SW480 (cell line): ENCODE data around the gene ALDH1A2.
"Not testable (repeated sequence)": the region's sequence is repeated elsewhere in the genome, so short reads cannot be mapped to it uniquely, and the experiment has no call there.

ENCODE experiments used
- DNase-seq: peaks from one replicate; pipeline ENCODE4 v3.0.0-alpha.2; 2016; ENCODE audit warnings: low spot score

Gene ALDH1A2

GRCh38 chr15:58040150-58040549 is 25.4 kb downstream of the ALDH1A2 start:
- DNase-seq: no peak

DNA sequence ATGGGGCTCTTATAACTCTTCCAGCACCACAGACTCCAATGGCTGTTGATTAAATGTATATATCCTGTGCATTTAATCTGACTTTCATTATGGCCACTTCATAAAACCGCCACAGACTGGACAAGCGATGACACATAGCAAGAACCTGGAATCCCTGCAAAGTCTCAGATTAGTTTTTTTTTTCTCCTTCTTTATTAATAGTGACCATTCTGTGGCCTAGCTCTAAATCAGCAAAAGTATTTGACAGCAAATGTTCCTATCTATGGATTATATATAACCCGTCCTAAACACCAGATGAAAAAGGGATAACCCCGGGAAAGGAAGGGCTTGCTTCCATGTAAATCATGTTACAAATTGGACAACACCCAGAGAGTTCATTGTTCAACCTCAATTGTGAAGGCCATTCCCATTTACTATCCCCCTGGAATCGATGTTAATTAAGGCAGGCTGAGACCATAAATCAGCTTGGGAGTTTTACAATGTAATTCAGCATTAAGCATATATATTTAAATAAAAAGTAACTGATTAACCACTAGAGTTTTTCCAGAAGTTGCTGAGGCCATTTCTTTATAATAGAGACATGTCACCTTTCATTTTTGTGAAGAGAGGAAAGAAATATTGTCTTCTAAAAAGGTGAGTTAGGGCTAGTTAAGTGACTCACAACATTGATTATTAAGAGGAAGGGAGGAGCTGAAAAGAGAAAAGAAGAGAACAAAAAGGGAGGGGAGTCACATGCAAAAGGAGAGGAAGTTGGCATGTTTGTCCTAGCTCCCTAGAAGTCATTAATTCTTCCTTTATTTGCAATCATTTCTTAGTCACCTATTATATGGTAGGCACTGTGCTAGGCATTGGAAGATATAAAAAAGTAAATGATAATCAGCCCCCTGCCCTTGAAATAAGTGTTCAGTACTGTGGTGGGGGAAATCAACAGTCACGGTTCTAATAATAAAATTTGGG is 26.2 kb downstream of the ALDH1A2 start:
- no peak for DNase-seq

- DNase-seq: no peak
Observed at GRCh38 chr15:58038426-58039078, 27.0 kb downstream of the ALDH1A2 start.

- no peak for DNase-seq
Observed at GRCh38 chr15:58037723-58038301, 27.7 kb downstream of the ALDH1A2 start.

- DNase-seq: no peak
Observed at GRCh38 chr15:58036579-58036978, 28.9 kb downstream of the ALDH1A2 start.

DNA sequence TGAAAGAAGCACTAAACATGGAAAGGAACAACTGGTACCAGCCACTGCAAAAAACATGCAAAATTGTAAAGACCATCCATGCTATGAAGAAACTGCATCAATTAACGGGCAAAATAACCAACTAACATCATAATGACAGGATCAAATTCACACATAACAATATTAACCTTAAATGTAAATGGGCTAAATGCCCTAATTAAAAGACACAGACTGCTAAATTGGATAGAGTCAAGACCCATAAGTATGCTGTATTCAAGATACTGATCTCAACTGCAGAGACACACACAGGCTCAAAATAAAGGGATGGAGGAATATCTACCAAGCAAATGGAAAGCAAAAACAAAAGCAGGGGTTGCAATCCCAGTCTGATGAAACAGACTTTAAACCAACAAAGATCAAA is 37.1 kb downstream of the ALDH1A2 start:
- not testable (repeated sequence) for DNase-seq

DNA sequence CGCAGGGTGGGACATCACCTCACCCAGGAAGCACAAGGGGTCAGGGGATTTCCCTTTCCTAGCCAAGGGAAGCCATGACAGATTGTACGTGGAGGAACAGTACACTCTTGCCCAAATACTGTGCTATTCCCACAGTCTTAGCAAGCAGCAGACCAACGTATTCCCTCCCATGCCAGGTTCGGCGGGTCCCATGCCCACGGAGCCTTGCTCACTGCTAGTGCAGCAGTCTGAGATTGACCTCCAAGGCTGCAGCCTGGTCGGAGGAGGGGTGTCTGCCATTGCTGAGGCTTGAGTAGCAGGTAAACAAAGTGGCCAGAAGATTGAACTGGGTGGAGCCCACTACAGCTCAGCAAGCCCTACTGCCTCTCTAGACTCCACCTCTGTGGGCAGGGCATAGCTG is 39.0 kb downstream of the ALDH1A2 start:
- no peak for DNase-seq

DNA sequence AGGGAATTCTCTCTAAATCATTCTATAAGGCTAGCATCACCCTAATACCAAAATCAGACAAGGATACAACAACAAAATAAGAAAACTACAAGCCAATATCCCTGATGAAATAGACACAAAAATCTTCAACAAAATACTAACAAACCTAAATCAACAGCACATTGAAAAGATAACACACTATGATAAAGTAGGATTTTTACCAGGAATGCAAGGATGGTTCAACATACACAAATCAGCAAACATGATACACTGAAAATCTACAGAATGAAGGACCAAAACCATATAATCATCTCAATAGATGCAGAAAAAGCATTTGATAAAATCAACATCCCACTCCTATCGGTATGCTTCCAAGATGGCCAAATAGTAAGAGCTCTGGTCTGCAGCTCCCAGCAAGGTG is 39.5 kb downstream of the ALDH1A2 start:
- DNase-seq: no peak

DNA sequence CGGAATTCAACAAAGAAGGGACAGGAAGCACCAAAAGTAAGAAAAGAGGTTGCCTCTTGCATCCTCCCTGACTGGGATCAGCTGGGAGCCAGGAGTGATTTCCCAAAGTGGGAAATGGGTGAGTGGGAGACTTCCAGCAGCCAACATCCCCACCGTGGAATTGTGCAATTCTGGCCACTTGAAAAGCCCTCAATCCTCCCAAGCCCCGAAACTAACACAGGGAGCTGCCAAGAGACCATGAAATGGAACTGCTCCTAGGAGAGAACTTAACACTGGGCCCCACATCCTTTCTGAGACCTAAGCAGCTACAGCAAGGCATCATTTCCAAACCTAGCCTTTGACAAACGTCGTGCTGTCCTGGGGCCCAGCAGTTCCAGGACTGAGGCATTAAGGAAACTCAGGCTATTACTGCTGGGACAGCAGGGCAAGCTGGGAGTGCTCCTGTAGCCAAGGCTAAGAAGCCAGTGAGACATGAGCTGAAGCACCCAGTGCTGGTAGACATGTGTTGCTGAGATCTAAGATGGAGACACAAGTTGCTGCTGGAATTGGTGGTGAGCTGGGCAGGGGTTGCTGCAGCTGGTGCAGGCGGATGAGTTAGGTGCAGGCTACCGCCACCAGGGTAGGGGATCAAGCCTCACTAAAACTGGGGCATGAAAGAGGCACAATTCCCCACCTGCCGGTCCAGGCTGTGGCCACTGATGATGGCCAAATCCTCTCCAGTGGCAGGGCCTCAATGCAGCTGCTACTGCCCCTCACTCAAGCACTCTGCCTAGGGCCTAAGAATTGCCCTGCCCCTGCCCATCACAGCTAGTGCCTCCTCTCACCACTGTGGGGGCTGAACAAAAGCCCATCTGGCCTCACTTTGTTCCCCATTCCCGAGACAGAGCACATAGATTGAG is 43.9 kb downstream of the ALDH1A2 start:
- no peak for DNase-seq

GRCh38 chr15:58019503-58020376 is 45.8 kb downstream of the ALDH1A2 start:
- DNase-seq: no peak

GRCh38 chr15:58017869-58018268 is 47.6 kb downstream of the ALDH1A2 start:
- no peak for DNase-seq

GRCh38 chr15:58016581-58017175 is 48.8 kb downstream of the ALDH1A2 start:
- no peak for DNase-seq

- DNase-seq: no peak
Observed at GRCh38 chr15:58015565-58015964, 49.9 kb downstream of the ALDH1A2 start.

GRCh38 chr15:58014470-58014869 is 51.0 kb downstream of the ALDH1A2 start:
- no peak for DNase-seq

GRCh38 chr15:58014040-58014439 is 51.5 kb downstream of the ALDH1A2 start:
- DNase-seq: no peak

GRCh38 chr15:58010983-58011382 is 54.5 kb downstream of the ALDH1A2 start:
- no peak for DNase-seq

DNA sequence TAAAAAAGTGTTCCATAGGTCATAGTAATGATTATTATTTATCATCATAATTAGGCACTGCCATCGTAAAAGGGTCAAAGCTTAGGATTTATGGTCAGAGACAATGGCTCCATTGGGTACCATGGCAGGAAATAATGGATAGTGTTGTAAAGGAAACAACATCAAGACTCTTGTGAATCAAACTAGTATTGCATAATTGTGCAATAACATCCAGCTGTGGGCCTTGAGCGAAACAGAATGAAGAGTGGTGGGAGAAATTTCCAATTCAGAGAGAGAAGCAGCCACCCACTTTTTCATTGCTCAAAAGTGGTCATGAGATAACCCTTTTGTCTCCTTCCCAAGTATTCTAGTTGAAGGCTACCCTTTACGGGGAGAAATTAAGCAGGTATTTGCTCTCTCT is 61.7 kb downstream of the ALDH1A2 start:
- no peak for DNase-seq

DNA sequence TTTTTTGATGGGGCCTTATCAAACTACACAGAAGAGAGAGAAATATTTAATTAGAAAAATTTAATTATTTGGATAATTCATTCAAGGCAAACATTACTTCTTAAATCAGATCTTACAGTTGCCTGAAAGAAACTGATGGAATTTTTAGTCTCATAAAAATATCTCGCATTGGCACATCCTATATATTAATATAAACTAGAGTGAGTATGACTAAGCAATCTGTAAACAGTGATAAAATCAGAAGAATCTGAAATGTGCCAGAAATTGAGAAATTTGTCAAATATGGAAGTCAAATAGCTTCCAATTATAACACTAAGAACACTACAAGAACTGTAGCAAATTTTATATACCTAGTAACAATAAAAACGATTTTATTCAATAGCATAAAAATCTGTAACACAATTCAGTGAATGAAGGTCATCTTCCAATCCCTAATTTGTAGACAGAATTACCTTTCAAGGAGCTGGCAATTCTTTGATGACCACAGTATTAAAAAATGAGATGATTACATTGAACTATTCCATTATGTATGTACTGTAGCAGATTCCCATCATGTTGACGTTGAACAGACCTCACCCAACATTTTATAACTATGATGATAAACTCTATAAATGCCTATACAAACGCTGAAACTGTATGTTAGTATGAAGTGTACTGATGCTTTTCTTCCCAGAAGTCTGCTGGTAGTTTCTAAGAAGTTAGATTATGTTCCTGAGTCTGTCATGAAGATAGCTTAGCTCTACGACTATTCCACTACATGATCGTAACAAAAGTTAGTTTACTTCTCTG is 63.0 kb downstream of the ALDH1A2 start:
- no peak for DNase-seq

DNA sequence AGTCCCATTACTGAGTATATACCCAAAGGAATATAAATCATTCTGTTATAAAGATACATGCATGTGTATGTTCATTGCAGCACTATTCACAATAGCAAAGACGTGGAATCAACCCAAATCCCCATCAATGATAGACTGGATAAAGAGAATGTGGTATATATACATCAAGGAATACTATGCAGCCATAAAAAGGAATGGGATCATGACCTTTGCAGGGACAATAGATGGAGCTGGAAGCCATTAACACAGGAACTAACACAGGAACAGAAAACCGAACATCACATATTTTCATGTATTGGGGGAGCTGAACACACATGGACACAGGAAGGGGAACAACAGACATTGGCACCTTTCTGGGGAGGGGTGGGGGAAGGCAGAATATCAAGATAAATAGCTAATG is 65.8 kb downstream of the ALDH1A2 start:
- not testable (repeated sequence) for DNase-seq

GRCh38 chr15:57996561-57996960 is 69.0 kb downstream of the ALDH1A2 start:
- no peak for DNase-seq
